ENCODE results near the gene PRRG3.
"Not testable (repeated sequence)": the region's sequence is repeated elsewhere in the genome, so short reads cannot be mapped to it uniquely, and the experiment has no call there.

The PRRG3 gene

GRCh38 chrX:151694661-151695582 lies at the start of gene PRRG3:
PRRG3 (plus strand) TSS chrX:151695458; CDS start chrX:151698815, 3,357 bp downstream.
- DNase-seq: no peak

GRCh38 chrX:151675121-151675746 lies 20.0 kb upstream of the PRRG3 start:
- no peak for DNase-seq

DNA sequence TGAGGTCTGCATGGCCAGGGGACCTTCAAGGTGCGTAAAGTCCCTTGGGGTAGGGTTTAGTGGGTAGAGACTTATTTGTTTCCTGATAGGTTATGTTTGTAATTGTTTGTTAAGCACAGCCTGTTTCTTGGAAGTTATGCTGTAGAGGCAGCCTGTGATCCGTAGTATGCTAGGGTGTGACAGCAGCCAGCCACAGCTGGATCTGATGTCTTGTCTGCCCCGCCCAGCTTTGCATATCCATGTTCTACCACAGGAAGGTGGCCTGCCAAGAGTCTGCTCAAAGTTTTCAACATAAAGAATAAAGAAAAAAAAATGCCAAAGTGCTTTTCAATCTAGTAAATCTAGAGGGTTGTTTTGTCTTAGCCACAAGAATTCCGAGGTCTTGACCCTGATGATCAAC lies 19.1 kb upstream of the PRRG3 start:
- DNase-seq: no peak

DNA sequence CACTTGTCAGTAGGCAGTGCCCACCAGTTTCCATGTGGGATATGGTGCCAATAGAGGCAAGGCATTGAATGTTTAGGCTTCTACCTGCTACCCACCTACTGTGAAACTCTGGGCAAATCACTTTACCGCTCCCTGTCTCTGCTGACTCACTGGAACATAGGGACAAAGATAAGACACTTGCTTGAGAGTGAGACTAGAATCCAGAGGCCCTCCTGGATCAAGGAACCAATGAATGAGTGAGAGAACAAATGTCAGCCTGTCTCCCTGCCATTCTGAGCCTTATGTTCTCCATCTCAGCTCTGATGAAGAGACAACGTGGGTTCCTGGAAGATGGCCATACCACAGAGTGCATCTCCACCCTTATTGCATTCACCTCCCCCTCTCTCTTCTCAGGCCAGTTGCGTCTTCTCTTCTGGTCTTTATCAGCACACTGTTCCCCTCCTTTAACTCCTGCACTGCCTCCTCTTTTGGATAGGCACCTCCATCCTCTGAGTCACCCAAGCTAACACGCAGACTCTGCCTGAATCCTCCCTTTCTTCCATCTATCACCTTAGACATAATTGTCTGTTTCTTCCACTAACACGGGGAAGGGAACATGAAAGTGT lies 15.4 kb upstream of the PRRG3 start:
- no peak for DNase-seq

GRCh38 chrX:151680805-151681204 lies 14.5 kb upstream of the PRRG3 start:
- no peak for DNase-seq

DNA sequence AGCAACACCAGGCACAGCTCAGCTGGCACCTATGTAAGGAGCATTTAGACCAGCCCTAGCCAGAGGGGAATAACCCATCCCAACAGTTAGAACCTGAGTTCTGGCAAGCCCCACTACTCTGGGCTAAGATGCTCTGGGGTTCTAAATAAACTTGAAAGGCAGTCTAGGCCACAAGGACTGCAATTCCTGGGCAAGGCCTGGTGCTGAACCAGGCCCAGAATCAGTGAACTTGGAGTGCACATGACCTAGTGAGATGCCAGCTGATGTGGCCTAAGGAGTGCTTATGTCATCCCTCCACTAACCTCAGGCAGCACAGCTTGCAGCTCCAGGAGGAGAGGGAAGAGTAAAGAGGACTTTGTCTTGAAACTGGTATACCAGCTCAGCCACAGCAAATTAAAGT lies 7.6 kb upstream of the PRRG3 start:
- no peak for DNase-seq

- no peak for DNase-seq
Observed at GRCh38 chrX:151688695-151689094, 6.6 kb upstream of the PRRG3 start.

DNA sequence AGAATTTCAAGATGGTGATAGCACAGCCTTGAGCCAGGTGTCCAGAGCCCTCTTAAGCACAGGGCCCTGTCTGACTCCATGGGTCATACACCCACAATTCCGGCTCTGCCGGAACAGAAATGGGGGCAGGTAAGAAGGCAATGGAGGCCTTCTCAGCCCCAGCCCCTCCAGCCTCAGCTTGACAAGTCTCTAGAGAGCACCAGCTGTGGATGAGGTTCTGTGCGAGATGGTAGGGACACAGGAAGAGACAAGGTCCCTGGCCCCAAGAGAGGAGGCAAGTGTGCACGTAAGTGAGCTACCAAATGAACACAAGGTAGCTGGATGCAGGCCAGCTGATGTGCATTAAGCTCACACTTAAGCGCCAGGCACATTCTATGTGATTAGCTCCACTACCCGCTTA lies 2.4 kb upstream of the PRRG3 start:
- DNase-seq: no peak

DNA sequence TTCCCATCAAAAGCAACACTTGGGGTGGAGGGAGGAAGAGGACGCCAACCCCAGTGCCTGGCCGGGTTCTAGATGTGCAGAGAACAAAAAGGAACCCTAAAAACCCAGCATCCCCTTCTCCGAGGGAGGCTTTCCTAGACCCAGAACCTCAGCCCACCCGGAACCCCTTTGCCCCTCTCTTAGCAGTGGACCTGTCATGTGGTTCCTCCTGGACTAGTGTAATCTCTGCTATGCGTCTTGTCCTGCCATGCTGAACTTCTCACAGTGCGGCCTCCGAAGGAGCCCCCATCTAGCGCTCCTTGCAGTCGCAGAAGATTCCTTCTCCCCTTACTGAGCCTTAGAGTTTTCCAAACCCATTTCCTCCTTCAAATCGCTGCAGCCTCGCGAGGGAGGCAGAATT lies 1.1 kb upstream of the PRRG3 start:
- DNase-seq: no peak

- no peak for DNase-seq
Observed at GRCh38 chrX:151695583-151696340, 504 bp downstream of the PRRG3 start.

GRCh38 chrX:151697082-151697481 lies 1.8 kb downstream of the PRRG3 start:
- DNase-seq: not testable (repeated sequence)

- no peak for DNase-seq
Observed at GRCh38 chrX:151697522-151697921, 2.3 kb downstream of the PRRG3 start.

DNA sequence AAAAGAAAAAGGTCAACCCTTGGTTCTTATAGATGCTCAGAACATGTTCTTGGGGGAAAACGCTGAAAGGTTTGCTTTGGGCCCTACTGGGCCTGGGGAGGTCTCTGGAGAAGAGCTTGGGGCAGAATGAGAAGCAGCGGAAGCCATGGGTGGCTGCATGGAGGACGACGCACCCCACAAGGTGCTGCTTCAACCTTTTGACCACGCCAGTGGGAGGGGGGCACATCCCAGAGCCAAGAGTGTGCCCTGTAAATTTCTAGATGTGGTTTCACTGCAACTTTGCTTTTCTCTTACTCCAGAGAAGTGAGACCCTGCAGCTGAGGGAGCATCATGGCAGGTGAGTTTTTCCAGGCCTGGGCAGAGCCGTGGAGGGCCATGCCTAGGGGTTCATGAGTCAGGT lies 3.2 kb downstream of the PRRG3 start:
- no peak for DNase-seq

GRCh38 chrX:151699746-151700145 lies 4.5 kb downstream of the PRRG3 start:
- no peak for DNase-seq

- no peak for DNase-seq
Observed at GRCh38 chrX:151700581-151700980, 5.3 kb downstream of the PRRG3 start.

DNA sequence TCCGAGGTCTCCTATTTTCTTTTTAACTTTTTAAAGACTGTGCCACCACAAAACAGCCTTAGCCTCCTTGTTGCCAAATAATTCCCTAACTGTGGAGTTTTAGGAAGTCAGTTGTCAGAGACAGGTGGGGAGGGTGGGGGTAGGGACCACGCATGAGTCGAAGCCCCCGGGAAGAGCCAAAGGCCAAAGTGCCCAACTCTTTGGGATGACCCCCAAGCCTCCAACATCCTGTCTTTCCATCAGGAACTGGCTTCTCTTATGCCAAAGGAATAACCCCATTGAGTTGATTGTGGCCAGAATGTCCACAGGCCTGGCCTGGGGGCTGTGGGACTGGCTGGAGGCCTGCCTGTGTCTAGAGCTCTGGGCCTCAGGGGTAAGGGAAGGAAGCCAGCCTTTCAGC lies 5.8 kb downstream of the PRRG3 start:
- DNase-seq: no peak

DNA sequence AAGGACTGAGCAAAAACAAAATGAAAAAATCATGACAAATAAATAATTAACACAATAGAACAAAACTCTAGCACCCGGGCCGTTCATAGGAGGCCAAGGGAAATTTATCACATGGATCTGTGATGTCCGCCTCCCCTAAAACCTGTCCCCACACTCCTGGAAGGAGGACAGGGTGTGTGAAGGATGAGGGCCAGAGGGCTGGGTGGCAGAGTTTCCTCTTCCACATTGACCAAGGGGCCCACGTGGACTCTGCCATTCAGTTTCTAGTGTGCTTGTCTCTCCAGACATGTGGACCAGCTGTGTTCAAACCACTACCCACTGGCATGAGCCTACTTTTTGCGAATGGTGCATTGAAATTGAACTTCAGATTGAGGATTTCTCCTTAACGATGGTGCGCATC lies 6.3 kb downstream of the PRRG3 start:
- DNase-seq: no peak

DNA sequence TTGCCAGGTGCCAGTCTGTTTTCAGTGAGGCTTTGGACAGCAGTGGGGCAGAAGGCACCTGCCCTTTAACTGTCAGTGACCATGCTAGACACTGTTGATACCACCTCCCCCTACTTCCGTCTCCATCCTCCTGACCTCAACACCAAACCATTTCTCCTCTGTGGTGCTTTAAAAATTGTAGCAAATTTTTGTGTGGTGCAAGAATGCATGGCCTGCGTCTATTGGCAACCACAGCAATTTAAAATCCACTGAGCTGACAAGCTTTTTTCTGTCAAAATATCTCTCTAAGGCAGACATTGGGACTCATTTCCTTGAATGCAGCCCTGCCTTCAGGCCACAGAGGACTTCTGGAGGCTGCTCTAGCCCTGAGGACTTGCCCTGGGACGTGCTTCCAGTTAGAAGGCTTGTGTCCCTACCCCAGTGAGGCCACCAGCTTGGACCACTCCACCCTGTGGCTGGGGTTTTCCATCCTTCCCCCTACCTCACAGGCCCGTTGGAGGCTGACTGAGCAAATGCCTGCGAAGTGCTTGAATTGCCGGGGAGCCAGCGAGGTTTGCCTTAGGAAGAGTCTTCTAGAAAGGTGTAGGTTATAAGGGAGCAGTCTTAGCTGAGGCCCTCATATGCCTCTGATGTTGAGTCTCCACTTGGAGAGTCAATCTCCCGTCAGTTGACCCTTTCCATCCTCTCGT lies 6.9 kb downstream of the PRRG3 start:
- no peak for DNase-seq

DNA sequence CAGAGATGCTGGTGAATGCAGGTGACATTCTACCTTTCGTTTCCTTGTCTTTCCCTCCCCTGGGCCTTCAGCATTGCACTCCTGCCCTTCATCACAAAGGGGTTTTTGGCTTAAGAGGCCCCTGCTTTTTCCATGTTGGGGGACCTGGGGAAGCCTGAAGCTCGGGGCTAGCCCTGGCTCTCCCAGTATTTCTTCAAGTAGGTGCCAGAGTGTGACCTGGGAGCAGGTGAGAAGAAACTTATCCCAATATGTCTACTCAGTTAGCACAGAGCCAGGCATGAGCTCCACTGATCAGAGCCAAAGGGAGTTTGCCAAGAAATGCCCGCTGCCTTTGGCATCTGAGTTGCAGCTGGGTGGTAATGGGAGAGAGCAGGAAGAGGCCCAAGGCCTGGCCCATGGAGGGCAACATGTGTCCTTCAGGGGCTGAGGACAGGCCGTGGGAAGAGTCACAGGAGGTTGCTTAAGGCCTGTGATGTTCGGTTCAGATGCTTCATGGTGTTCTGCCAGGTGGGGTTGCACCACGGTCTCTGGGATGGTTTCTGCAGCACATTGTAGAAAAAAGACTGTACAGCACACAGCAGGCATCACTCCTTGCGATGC lies 7.6 kb downstream of the PRRG3 start:
- DNase-seq: no peak

- DNase-seq: no peak
Observed at GRCh38 chrX:151703487-151703886, 8.2 kb downstream of the PRRG3 start.

- DNase-seq: no peak
Observed at GRCh38 chrX:151704041-151704663, 8.9 kb downstream of the PRRG3 start.

DNA sequence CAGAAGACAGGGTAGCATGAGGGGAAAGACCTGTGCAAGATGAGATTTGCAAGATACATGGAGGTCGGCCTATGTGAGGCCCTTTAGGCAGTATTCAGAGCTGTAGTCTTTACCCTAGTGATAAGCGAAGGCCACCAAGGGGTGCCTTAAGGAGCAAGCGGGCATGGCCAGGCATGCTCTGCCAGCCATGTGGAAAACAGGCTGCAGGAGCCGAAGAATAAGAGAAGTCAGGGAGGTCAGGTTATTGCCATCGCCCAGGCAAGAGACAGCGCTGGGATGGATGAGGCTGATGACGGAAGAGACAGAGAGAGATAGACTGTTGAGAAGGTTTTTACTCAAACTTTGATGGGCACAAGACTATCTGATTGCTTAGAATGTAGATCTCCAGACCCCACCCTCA lies 13.6 kb downstream of the PRRG3 start:
- DNase-seq: no peak
